GM21390 (cell line): ENCODE measurements around the gene ZNF593OS.

Experiments
- ATAC-seq: cut with Tn5 transposase; IDR thresholded peaks from one replicate; pipeline ENCODE4 v1.9.1; 2021; ENCODE audit not compliant: unreplicated experiment

ZNF593OS gene

GRCh38 chr1:26171084-26172072, at the start of gene ZNF593OS:
TSS of gene ZNF593OS (minus strand) at chr1:26171832. CDS start at chr1:26171661, 171 bp downstream.
- no peak for ATAC-seq

GRCh38 chr1:26221094-26221493, 49.5 kb upstream of the ZNF593OS start:
- ATAC-seq: no peak

- no peak for ATAC-seq
These were observed 48.7 kb upstream of the ZNF593OS start for GRCh38 chr1:26220199-26220912.

- no peak for ATAC-seq
These were observed 47.4 kb upstream of the ZNF593OS start for GRCh38 chr1:26218906-26219494.

- no peak for ATAC-seq
These were observed 43.6 kb upstream of the ZNF593OS start for GRCh38 chr1:26215246-26215645.

- ATAC-seq: no peak
These were observed 41.8 kb upstream of the ZNF593OS start for GRCh38 chr1:26213335-26213905.

GRCh38 chr1:26212726-26213125, 41.1 kb upstream of the ZNF593OS start:
- ATAC-seq: no peak

GRCh38 chr1:26210147-26210870, 38.7 kb upstream of the ZNF593OS start:
- no peak for ATAC-seq

- no peak for ATAC-seq
These were observed 32.1 kb upstream of the ZNF593OS start for GRCh38 chr1:26203642-26204318.

- no peak for ATAC-seq
These were observed 28.8 kb upstream of the ZNF593OS start for GRCh38 chr1:26200413-26200812.

GRCh38 chr1:26197813-26198212, 26.2 kb upstream of the ZNF593OS start:
- no peak for ATAC-seq

GRCh38 chr1:26197301-26197700, 25.7 kb upstream of the ZNF593OS start:
- no peak for ATAC-seq

GRCh38 chr1:26195805-26196204, 24.2 kb upstream of the ZNF593OS start:
- ATAC-seq: no peak

- ATAC-seq: no peak
These were observed 20.1 kb upstream of the ZNF593OS start for GRCh38 chr1:26191739-26192138.

GRCh38 chr1:26190373-26190987, 18.8 kb upstream of the ZNF593OS start, which contains the start of gene CATSPER4:
TSS of gene CATSPER4 (plus strand) at chr1:26190602. CDS start at chr1:26190628, 26 bp downstream.
- no peak for ATAC-seq

GRCh38 chr1:26189751-26190275, 18.2 kb upstream of the ZNF593OS start:
- ATAC-seq: no peak

- no peak for ATAC-seq
These were observed 17.7 kb upstream of the ZNF593OS start for GRCh38 chr1:26189331-26189730.

- ATAC-seq: no peak
These were observed 16.8 kb upstream of the ZNF593OS start for GRCh38 chr1:26188477-26188876.

- ATAC-seq: no peak
These were observed 16.2 kb upstream of the ZNF593OS start for GRCh38 chr1:26187882-26188281.
